ENCODE results near the gene TTLL11.

TTLL11 gene

GRCh38 chr9:121992571-121993212 is 100.4 kb downstream of the TTLL11 start:
- ATAC-seq = peak; percentile 92
- TF ChIP-seq, protein P1, sequence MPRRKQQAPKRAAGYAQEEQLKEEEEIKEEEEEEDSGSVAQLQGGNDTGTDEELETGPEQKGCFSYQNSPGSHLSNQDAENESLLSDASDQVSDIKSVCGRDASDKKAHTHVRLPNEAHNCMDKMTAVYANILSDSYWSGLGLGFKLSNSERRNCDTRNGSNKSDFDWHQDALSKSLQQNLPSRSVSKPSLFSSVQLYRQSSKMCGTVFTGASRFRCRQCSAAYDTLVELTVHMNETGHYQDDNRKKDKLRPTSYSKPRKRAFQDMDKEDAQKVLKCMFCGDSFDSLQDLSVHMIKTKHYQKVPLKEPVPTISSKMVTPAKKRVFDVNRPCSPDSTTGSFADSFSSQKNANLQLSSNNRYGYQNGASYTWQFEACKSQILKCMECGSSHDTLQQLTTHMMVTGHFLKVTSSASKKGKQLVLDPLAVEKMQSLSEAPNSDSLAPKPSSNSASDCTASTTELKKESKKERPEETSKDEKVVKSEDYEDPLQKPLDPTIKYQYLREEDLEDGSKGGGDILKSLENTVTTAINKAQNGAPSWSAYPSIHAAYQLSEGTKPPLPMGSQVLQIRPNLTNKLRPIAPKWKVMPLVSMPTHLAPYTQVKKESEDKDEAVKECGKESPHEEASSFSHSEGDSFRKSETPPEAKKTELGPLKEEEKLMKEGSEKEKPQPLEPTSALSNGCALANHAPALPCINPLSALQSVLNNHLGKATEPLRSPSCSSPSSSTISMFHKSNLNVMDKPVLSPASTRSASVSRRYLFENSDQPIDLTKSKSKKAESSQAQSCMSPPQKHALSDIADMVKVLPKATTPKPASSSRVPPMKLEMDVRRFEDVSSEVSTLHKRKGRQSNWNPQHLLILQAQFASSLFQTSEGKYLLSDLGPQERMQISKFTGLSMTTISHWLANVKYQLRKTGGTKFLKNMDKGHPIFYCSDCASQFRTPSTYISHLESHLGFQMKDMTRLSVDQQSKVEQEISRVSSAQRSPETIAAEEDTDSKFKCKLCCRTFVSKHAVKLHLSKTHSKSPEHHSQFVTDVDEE (CRISPR knock-in tag; IDR thresholded peaks at IDR 0.05) = no peak
- TF ChIP-seq OSR1 (CRISPR knock-in tag; IDR thresholded peaks at IDR 0.05) (no peak), PATZ1 (CRISPR knock-in tag; IDR thresholded peaks at IDR 0.05; ENCODE audit: borderline replicate concordance) (no peak), ZNF565 (CRISPR knock-in tag; conservative IDR thresholded peaks at IDR 0.05; ENCODE audit: low read depth) (no peak), BACH2 (CRISPR knock-in tag; IDR thresholded peaks at IDR 0.05; ENCODE audit: borderline replicate concordance) (no peak), ESRRG (CRISPR knock-in tag; IDR thresholded peaks at IDR 0.05) (no peak), ISL1 (CRISPR knock-in tag; IDR thresholded peaks at IDR 0.05) (no peak)
- TF ChIP-seq, protein P2, sequence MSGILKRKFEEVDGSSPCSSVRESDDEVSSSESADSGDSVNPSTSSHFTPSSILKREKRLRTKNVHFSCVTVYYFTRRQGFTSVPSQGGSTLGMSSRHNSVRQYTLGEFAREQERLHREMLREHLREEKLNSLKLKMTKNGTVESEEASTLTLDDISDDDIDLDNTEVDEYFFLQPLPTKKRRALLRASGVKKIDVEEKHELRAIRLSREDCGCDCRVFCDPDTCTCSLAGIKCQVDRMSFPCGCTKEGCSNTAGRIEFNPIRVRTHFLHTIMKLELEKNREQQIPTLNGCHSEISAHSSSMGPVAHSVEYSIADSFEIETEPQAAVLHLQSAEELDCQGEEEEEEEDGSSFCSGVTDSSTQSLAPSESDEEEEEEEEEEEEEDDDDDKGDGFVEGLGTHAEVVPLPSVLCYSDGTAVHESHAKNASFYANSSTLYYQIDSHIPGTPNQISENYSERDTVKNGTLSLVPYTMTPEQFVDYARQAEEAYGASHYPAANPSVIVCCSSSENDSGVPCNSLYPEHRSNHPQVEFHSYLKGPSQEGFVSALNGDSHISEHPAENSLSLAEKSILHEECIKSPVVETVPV (CRISPR knock-in tag; IDR thresholded peaks at IDR 0.05) = no peak

DNA sequence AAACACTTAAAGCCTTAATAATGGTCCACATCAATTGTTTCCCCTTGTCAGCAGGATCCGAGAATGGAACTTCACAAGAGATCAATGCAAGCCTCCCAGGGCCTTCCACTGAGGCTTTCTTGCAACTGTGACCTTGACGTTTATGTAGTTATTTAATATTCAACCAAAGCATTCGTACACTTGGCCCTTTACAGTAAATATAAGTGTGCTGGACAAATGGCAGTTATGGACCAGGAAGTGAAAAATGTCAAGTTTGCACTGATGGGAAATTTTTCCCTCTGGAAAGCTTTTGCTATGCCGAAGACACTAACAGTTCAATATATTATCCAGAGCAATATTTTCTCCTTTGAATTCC is 101.8 kb downstream of the TTLL11 start:
- ATAC-seq = no peak
- TF ChIP-seq RARB (CRISPR knock-in tag; IDR thresholded peaks at IDR 0.05) = no peak
- no peak for TF ChIP-seq SNAI2 (CRISPR knock-in tag; IDR thresholded peaks at IDR 0.05)
- TF ChIP-seq ZC3H10 (CRISPR knock-in tag; IDR thresholded peaks at IDR 0.05) = no peak
- TF ChIP-seq, protein P1 (CRISPR knock-in tag; IDR thresholded peaks at IDR 0.05) = no peak
- no peak for TF ChIP-seq TCF4 (CRISPR knock-in tag; IDR thresholded peaks at IDR 0.05; ENCODE audit: borderline replicate concordance)
- TF ChIP-seq, protein P2 (CRISPR knock-in tag; IDR thresholded peaks at IDR 0.05) = no peak
- no peak for TF ChIP-seq ZFP30 (CRISPR knock-in tag; IDR thresholded peaks at IDR 0.05)
- no peak for TF ChIP-seq PPARA (CRISPR knock-in tag; IDR thresholded peaks at IDR 0.05; ENCODE audit: borderline replicate concordance)
- no peak for TF ChIP-seq OSR1 (CRISPR knock-in tag; IDR thresholded peaks at IDR 0.05)
- TF ChIP-seq CSDC2 (CRISPR knock-in tag; IDR thresholded peaks at IDR 0.05) = no peak
- no peak for TF ChIP-seq ESRRG (CRISPR knock-in tag; IDR thresholded peaks at IDR 0.05)
- no peak for TF ChIP-seq ZNF565 (CRISPR knock-in tag; conservative IDR thresholded peaks at IDR 0.05; ENCODE audit: low read depth)
- no peak for TF ChIP-seq ZNF8 (CRISPR knock-in tag; IDR thresholded peaks at IDR 0.05)
- TF ChIP-seq ZNF70 (CRISPR knock-in tag; IDR thresholded peaks at IDR 0.05) = no peak
- TF ChIP-seq ISL1 (CRISPR knock-in tag; IDR thresholded peaks at IDR 0.05) = no peak
- no peak for TF ChIP-seq GLIS3 (CRISPR knock-in tag; IDR thresholded peaks at IDR 0.05)
- TF ChIP-seq PATZ1 (CRISPR knock-in tag; IDR thresholded peaks at IDR 0.05; ENCODE audit: borderline replicate concordance) = no peak
- no peak for TF ChIP-seq ZFP3 (CRISPR knock-in tag; IDR thresholded peaks at IDR 0.05)
- TF ChIP-seq POU6F1 (CRISPR knock-in tag; IDR thresholded peaks at IDR 0.05; ENCODE audit: borderline replicate concordance, low read depth) = no peak
- TF ChIP-seq, protein P3, sequence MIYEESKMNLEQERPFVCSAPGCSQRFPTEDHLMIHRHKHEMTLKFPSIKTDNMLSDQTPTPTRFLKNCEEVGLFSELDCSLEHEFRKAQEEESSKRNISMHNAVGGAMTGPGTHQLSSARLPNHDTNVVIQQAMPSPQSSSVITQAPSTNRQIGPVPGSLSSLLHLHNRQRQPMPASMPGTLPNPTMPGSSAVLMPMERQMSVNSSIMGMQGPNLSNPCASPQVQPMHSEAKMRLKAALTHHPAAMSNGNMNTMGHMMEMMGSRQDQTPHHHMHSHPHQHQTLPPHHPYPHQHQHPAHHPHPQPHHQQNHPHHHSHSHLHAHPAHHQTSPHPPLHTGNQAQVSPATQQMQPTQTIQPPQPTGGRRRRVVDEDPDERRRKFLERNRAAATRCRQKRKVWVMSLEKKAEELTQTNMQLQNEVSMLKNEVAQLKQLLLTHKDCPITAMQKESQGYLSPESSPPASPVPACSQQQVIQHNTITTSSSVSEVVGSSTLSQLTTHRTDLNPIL (CRISPR knock-in tag; IDR thresholded peaks at IDR 0.05; ENCODE audit: low read depth) = no peak

Data from SK-N-SH treated with all-trans-retinoic acid at 6 μM for 48 hours (cell line).